HG03378 (cell line): ENCODE data around the gene KY.

ENCODE experiments used
- ATAC-seq: cut with Tn5 transposase; IDR thresholded peaks from one replicate; pipeline ENCODE4 v1.9.1; 2021; ENCODE audit warnings: mild to moderate bottlenecking, moderate library complexity; ENCODE audit not compliant: unreplicated experiment

KY gene

DNA sequence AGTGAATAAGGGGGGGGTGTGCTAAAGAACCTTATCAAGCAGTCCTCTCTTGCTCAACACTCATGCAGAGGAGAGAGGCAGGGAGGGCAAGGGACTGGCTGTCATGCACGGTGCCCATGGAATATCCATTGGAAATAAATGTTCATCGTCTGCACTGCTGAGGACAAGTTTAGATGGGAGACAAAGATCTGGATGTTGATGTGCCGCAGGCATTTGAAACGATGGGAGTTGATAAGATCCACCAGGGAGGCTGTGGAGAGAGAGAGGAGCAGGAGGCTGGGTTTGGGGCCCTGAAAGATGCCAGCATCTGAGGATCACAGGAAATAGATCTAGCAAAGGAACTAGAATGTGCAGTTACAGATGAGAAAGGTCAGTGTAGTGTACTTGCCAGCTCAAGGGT is 88.8 kb downstream of the KY start:
- ATAC-seq = no peak

DNA sequence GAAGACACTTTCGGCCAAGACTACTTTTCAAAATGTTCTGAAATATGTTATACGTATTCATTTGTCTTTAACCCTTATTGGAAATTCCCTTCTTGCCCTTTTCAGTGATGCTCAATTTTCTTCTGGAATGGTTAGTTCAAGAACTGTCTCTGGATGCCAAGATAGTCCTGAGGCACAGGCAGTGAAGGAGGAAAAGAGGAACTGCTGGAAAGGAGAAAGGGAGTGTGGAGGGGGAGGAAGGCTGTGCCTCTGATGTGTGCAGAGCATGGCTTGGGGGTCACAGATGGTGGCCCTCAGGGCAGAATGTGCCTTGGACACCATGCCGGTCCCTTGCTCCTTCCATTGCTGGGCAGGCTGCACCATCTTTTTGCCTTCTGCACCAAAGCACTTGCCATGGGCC is 91.2 kb downstream of the KY start:
- ATAC-seq = no peak
